Stimulated activated CD4-positive, alpha-beta T cell treated with anti-CD3 and anti-CD28 coated beads, Interleukin-2, amount 100 ng/mL, for 4 hours (primary cell): ENCODE measurements around the gene KCNAB3.
A peak's percentile ranks its signal among the peaks of the same experiment; 100 is the strongest.
"Not testable (repeated sequence)": the region's sequence is repeated elsewhere in the genome, so short reads cannot be mapped to it uniquely, and the experiment has no call there.

ENCODE experiments used
- DNase-seq: peaks from one replicate; pipeline ENCODE4 v3.0.0-alpha.2; 2020; ENCODE audit warnings: low read depth

Gene KCNAB3

DNA sequence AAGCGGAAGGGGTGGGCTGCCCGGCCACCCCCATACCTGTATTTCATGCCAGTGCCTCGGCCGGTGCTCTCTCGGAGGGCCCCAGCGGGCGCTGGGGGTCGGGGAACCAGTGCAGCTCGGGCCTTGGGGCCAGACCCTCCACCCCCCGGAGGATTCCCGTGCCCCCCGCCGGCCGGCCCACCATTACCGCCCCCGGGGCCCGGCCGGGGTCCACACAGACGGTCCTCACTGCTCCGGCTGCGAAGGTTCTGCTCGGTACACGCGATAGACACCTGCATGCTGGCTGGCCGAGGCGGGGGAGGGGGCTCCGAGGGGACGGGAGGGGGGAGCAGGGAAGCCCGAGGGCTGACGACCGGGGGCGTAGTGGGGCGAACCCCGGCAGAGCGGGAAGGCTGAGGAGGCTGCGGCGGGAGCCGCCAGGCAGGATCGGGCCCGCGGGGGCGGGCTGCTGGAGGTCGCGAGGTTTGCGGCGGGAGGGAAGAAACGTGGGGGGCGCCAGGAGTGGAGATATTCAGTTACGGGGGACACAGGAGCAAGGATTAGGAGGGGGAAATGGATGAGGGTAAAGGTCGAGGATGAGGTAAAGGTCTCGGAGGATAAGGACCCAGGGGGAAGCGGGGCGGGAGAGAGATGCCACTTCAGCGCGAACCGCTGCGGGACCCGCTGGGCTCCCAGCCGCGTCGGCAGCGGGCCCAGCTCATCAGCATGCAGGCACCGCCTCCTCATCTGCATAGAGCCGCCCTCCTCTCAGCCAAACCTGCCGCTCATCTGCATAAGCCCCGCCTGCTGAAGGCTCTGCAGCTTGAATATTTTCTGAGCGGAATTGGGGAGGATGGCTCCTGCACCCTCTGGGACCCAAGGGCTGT, at the start of gene KCNAB3:
KCNAB3 (minus strand) TSS at position 699 of the 866 bp plus-strand sequence; CDS start at position 278, 421 bp downstream.
- no peak for DNase-seq

DNA sequence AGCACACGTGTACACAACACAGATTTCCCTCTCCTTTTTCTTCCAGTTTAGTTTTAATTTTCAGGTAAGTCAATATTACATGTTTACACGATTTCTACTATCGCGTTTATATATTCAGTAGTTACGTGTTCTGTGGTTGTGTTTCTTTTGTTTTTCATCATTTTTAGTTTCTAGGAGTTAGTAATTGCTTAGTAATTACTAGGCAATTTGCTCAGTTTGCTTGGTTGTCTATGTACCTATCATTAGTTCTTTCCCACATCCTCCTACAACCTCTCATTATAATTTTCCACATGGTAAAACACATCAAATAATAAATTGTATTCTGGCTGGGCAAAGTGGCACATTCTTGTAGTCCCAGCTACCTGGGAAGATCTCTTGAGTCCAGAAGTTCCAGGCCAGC, 48.1 kb upstream of the KCNAB3 start:
- DNase-seq = no peak

DNA sequence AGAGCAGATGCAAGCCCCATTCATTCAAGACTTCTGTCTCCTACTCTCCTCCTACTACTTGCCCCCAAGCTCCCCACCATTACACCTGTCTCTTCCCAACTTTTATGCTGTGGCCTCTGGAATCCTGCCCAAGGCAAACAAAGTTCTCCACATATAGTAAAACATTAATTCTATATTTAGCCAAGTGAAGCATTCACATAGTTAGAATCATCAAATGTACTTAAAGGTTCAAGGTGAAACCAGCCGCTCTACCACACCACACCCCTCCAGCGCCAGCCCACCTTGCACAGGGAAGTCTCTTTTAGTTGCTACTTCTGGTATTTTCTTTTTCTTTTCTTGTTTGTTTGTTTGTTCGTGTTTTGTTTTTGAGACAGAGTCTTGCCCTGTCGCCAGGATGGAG, 47.4 kb upstream of the KCNAB3 start:
- DNase-seq = no peak

DNA sequence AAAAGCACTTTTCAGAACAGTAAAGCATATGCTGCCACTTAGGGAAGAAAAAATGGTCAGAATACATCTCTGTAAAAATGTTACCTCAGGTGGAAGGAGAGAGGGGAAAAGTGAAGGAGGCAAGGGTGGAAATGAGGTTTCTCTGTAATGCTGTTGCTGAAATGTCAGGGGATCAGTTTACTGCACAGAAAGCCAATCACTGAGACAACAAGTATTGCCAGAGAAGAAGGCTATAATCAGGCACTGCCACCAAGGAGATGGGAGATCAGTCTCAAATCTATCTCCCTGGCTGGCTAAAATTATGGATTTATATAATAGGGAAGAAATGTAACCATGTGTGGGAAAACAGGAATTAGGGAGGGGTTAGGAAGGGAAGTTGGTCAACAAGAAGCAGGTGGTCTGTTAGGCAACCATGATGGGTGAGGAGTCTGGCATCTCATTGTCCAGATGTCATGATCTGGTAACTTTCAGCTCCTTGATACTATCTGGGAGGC, 45.0 kb upstream of the KCNAB3 start:
- DNase-seq = no peak

DNA sequence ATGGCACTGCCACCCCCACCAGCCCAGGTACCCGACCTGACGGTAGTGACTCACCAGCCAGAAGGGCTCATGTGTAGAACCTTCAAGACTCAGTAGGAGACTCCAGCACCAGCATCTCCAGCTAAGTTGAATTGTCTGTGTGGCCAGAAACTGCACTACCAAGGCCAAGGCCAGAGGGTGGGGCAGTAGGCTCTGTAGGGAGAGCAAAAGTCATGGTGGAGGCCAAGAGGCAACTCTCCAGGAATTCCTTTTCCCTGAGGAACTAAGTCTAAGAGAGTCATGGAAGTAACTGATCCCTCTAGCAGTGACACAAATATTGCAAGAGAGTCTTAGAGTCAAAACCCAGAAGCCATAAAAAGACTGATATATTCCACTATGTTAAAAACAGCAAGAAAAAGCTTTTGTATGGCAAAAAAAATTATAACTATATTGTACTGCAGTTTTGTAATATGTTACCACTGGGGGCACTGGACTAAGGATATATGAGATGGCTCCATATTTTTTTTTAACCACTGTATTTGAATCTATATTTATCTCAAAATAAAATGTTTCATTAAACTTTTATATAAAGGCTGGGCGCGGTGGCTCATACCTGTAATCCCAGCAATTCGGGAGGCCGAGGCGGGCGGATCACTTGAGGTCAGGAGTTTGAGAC, 42.6 kb upstream of the KCNAB3 start:
- DNase-seq = no peak

DNA sequence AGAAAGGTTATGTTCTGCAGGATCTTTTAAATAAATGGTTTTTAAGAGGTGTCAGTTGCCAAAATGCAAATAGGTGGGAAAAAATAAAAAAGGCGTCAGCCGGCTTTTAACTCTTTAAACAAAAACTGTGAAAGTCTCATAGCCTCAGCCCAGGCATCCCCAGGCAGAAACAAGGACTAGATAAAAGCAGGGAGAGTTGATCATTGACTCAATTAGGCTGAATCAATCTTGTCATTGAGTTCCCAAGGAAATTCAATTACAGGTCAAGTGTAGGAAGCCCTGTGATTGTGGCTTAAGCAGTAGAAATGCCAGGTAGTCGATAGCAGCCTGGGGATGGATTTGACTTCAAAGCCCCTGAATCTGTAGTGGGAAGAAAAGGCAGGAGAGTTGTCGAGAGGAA, 42.0 kb upstream of the KCNAB3 start:
- DNase-seq = no peak

DNA sequence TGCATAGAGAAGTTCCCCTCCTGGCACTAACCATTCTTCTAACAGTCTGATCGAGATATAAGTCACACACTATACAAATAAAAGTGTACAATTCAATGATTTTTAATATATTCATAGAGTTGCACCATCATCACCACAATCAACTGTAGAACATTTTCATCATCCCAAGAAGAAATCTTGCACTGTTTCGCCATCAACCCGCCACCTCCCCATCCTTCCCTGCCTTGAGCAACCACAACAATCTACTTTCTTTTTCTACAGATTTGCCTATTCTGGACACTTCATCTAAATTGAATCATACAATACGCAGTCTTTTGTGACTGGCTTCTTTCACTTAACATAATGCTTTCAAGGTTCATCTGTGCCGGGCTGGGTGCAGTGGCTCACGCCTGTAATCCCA, 39.8 kb upstream of the KCNAB3 start:
- DNase-seq = no peak

DNA sequence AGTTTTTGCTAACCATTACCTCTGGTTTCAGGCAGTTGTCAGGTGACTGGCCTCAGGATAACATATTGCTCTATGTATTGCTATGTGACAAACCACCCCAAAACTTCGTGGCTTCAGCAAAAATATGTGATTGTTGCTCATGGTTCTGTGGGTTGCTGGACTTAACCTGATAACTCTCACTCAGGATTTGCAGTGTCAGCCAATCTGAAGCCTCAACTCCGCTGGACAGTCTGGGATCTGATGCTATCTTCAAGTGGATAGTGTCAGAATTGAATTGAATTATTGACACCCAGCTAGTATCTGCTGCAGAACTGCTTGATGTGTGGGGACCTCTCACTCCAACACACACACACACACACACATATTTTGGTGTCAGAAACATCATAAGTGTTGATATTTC, 38.1 kb upstream of the KCNAB3 start:
- DNase-seq = no peak

DNA sequence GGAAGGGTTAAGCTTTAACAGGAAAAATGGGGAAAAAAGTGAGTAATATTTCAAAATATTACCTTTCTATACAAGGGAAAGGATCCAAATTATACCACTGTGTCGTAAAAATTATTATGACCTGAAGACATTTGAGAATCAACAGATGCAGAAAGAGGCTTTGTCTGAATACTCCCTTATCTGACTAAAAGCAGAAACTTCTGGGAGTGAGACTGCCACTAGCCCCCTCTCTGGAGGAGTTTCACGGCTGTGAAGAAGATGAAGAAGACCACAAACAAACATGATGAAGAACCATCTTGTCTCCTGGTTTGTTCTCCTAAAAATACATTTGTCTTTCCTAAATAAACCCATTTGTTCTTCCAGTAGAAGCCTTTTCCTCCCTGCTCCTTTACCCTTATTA, 31.8 kb upstream of the KCNAB3 start:
- DNase-seq = no peak

DNA sequence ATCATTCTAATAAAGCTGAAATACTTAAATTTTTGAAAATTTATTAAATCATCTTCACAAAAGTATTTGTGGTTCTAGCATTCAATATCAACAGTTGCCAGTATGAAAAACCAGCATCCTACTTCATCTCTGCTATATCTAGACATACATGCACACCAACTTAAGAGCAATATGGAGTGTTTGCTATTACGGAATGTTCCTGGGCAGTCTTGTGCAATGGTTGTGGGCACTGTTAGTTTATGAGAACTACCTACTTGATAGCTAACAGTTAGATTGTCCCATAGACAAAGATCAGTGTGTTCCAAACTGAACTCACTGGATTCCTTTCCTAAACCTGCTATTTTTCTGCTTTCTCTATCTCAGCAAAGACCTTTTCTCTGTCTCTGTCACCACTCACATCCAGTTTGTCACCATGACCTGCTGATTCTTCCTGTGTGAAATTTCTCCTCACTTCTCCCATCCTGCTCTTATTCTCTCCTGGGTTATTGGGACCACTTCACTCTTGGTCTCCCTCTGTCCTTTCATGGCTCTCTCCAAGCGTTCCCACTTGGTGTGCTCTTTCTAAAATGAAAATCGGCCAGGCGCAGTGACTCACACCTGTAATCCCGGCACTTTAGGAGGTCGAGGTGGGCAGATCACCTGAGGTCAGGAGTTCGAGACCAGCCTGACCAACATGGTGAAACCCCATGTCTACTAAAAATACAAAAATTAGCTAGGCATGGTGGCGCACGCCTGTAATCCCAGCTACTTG, 30.0 kb upstream of the KCNAB3 start:
- DNase-seq = no peak

DNA sequence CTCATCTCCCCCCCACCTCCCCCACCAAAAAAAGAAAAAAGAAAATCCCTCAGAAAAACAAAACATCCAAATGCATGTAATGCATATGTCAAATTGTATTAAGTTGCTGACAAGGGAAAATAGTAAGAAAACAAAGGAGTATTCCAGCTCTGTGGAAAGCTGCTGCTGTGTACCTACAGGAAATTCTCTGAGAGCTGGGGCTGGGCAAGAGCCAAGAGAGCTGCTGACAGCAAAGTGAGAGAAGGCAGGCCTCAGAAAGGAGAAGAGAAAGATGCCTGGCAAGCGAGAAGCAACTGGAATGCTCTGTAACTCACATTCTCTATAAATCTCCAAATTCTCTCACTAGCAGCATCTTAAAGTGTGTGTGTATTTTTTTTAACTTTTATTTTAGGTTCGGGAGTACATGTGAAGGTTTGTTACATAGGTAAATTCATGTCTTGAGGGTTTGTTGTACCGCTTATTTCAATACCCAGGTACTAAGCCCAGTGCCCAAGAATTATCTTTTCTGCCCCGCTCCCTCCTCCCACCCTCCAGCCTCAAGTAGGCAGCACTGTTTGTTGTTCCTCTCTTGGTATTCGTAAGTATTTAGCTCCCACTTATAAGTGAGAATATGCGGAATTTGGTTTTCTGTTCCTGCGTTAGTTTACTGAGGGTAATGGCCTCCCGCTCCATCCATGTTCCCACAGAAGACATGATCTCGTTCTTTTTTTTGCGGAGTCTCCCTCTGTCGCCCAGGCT, 26.7 kb upstream of the KCNAB3 start:
- DNase-seq = no peak

DNA sequence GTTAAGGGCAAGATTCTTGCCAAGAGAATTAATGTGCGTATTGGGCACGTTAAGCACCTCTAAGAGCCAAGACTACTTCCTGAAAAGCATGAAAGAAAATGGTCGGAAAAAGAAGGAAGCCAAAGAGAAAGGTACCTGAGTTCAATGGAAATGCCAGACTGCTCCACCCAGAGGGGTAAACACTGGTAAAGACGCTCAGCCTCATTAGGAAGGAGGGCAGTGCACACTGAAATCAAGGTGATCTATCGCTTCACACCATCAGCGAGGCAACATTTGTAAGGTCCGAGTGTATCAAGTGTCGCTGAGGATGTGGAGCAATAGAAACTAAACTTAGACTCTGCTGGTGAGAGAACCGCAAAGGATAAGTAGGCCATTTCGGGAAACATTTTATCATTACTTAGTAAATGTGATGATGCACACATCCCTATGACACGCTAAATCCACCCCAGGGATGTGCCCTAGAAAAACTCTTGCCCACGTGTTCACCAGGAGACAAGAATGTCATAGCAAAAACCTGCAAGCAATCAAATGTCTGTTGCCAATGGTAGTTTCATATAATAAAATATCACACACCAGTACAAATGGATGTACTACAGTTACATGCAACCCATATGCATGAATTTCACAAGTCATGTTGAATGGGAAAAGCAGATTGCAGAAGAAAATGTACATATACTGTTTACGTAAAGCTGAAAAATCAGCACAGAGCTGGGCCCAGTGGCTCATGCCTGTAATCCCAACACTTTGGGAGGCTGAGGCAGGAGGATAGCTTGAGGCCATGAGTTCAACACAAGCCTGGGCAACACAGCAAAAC, 26.0 kb upstream of the KCNAB3 start:
- DNase-seq = no peak

DNA sequence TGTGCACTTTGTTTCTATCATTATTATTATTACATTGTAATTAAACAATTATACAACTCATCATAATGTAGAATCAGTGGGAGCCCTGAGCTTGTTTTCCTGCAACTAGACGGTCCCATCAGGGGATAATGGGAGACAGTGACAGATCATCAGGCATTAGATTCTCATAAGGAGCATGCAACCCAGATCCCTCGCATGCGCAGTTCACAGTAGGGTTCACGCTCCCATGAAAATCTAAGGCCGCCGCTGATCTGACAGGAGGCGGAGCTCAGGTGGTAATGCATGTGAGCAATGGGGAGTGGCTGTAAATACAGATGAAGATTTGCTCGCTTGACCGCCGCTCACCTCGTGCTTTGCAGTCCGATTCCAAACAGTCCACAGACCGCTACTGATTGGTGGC, 23.6 kb upstream of the KCNAB3 start:
- DNase-seq = not testable (repeated sequence)

DNA sequence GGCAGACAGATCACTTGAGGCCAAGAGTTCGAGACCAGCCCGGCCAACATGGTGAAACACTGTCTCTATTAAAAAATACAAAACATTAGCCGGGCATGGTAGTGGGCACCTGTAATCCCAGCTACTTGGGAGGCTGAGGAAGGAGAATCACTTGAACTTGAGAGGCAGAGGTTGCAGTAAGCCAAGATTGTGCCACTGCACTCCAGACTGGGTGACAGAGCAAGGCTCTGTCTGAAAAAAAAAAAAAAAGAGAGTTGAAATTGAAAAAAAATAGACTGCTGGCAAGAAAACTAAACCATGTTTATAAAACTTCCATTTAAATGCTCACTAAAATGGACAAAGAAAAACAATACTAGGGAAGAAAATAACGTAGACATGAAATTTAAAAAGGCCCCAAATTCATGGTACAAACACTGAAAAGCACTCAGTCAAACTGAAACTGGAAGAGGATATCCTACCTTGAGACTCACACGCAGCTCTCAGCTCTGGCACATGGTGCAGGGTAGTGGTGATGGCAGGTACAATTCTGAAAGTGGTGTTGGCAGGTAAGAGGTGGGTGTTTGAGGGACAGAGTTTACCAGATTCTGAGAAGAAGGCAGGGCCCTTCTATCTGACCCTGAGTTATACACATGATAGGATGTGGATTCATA, 21.6 kb upstream of the KCNAB3 start:
- DNase-seq = peak; percentile 15

DNA sequence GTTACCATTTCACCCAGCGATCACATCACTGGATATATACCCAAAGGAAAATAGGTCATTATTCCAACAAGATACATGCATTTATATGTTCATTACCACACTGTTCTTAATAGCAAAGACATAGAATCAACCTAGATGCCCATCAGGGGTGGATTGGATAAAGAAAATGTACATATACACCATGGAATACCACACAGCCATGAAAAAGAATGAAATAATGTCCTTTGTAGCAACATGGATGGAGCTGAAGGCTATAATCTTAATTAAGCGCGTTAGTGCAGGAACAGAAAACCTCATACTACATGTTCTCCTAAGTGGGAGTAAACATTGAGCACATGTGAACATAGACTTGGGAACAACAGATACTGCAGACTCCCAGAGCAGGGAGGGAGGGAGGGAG, 20.9 kb upstream of the KCNAB3 start:
- no peak for DNase-seq

DNA sequence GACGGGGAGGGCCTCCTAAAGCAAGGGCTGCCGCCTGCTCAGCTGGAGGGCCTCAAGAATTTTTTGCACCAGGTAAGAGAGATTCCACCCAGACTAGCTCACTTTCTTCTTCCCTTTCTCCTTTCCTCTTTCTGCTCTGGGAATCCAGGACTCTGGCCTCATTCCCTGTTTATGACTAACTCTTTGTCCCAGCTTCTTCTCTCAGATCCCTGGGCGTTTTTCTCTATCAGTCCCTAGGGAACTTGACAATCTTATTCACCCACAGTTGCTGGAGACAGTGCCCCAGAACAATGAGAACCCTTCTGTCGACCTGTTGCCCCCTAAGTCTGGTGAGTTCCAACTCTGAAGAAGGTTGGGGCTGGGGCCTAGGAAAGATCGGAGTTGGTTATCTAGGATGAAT, 18.0 kb upstream of the KCNAB3 start:
- DNase-seq = no peak

DNA sequence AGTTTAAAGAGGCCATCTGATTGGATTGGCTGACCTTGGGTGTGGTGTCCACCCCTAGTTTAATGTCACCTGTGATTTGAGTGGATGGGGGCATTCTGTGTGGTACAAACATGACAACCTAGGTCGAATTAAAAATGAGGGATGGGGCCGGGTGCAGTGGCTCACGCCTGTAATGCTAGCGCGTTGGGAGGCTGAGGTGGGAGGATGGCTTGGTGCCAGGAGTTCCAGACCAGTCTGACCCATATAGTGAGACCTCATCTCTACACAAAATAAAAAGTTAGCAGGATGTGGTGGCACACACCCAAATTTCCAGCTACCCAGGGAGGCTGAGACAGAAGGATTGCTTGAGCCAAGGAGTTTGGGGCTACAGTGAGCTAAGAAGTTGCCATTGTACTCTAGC, 16.8 kb upstream of the KCNAB3 start:
- DNase-seq = no peak

DNA sequence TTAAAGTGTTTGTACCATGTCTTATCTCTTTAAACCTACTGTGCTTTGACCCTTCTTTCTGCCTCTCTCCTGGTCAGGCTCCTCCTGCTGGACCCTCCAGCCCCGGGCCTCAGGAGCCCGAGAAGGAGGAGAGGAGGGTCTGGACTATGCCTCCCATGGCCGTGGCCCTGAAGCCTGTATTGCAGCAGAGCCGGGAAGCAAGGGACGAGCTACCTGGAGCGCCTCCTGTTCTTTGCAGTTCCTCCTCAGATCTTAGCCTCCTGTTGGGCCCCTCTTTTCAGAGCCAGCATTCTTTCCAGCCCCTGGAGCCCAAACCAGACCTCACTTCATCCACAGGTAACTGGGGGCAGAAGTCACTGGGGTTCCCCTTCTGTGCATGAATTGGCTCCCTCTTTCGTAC, 16.0 kb upstream of the KCNAB3 start:
- no peak for DNase-seq

DNA sequence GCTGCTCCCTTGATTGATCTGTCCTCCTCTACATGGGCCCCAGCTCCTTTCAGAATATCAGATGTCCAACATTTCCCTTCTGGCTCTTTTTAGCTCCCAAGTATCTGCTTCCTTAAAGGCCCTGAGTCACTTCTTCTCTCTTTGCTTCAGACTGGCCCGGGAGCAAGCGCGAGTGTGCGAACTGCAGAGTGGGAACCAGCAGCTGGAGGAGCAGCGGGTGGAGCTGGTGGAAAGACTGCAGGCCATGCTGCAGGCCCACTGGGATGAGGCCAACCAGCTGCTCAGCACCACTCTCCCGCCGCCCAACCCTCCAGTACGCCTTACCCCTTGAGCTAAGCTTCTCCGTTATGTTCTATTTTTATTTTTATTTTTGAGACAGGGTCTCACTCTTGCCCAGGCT, 14.7 kb upstream of the KCNAB3 start:
- no peak for DNase-seq

DNA sequence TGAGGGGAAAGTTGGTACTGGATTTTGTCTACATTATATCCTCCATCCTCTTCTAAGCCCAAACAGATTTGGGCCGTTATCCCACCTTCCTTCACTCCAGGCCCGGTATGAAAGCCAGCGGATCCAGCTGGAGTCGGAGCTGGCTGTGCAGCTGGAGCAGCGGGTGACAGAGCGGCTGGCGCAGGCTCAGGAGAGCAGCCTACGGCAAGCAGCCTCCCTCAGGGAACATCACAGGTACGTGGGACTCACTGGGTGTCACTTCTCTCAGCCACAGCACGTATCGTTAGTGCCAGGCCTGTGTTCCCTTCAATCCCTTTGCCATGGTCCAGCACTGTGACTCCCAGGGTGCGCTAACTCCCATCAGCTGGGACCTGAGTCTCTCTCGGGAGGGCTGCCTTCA, 13.6 kb upstream of the KCNAB3 start:
- DNase-seq = no peak

DNA sequence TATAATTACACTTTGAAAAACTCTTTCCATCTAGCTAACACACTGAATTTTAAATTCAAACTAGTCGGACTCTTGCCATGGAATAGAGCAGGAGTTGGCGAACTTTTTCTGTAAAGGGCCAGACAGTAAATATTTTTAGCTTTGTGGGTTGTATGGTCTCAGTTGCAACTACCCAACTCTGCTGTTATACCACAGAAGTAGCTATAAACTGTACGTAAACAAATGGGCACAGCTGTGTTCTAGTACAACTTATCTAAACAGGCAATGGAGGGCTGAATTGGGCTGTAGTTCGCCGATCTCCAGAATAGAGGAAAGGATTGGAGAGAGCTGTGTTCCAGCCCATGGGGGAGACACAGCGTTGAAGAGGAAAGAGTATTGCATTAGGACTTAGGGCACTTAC, 11.1 kb upstream of the KCNAB3 start:
- DNase-seq = no peak
